HFFc6 (cell line): ENCODE data around the gene RAB11FIP4. TPM values are rescaled to one million over a fixed set of nuclear protein-coding genes. Genes with fewer than 3 reads are reported as not detected.

ENCODE experiments used
- DNase-seq: peaks from one replicate; pipeline ENCODE4 v3.0.0-alpha.2; 2018
- H3K27ac Mint-ChIP-seq: 2 replicates; pipeline ENCODE4 v1.8.0; 2020; ENCODE audit warnings: mild to moderate bottlenecking, mixed read lengths
- H3K27me3 Mint-ChIP-seq: 2 replicates; pipeline ENCODE4 v1.8.0; 2021; ENCODE audit warnings: mild to moderate bottlenecking, moderate library complexity, mixed read lengths; ENCODE audit not compliant: insufficient read depth
- H3K36me3 Mint-ChIP-seq: 2 replicates; pipeline ENCODE4 v1.8.0; 2021; ENCODE audit warnings: low read depth, mixed read lengths
- H3K4me1 Mint-ChIP-seq: 2 replicates; pipeline ENCODE4 v1.8.0; 2020; ENCODE audit warnings: low read depth, mixed read lengths
- H3K4me3 Mint-ChIP-seq: 2 replicates; pipeline ENCODE4 v1.8.0; 2020; ENCODE audit warnings: mild to moderate bottlenecking, moderate library complexity, mixed read lengths
- H3K9me3 Mint-ChIP-seq: 2 replicates; pipeline ENCODE4 v1.8.0; 2020; ENCODE audit warnings: mild to moderate bottlenecking, mixed read lengths
- CTCF ChIP-seq: fragments of 200-600 bp; sonication (generic); IDR thresholded peaks from 2 replicates; pipeline ENCODE4 v1.5.0; 2021; ENCODE audit warnings: antibody characterized with exemption, mild to moderate bottlenecking
- total RNA-seq, 6 experiments: library from RNA; stranded (reverse); fragmentation: NEBNext Ultra II Directional; extraction: Animal tissue kit (Norgen Biotek cat#: 25700); gene quantifications; 2 replicates in 1 of 6; 3 replicates in 5 of 6; pipeline ENCODE4 v1.2.3, GENCODE V29; 2021

RAB11FIP4 gene
- total RNA-seq, 6 experiments from 2014 or later, result 0.02 to 0.38 (median 0.09) TPM

DNA sequence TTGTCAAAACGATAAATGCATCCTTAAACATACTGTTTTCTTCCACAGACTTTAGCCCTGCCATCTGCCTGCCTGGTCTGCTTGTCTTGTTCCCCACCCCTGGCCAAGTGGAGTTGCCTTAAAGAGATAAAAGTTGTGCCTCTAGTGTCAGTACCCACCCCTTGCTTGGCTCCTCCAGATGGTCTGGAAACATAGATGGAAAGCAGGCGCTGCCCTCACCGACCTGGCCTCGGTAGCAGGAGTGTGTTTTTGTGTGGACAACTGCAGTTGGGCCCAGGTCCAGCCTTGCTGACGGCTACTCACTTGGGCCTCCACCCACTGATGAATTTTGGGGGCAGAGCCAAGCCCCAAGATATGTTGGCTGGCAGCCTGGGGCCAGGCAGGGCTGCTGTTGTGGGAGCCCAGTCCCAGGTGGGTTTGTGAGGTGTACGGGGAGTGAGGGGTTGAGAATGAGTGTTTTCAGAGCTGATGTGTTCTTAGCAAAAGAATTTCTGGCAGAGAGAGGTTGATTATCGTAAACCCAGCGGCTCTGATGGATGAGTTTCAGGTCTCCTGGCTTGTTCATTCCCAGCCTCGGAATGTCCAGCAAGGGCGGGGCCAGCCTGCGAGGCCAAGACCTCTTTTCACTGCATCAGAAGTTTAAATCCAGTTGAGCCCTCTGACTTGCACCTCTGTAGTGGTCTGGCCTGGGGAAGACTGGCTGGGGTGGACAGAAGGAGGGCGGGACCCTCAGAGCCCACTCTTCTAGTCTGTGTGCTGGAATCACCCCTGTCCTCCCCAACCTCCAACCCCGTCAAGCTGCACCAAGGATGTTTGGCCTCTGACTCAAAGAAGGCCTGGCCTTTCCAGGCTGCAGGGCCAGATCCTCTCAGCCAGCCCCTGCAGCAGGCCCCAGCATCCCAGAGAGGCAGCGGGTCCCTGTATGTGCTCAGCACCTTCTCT, 179.7 kb downstream of the RAB11FIP4 start:
- Mint-ChIP-seq H3K27ac (peak overlapping the region; percentile 96), H3K4me1 (peaks cover 91% of the 10 kb centered on the region), H3K36me3 (peaks cover 52% of the 10 kb centered on the region), H3K9me3 (no peaks in the 10 kb centered on the region), H3K27me3 (peaks cover 4% of the 10 kb centered on the region), H3K4me3 (peak overlapping the region; percentile 79)
- DNase-seq, result peak; percentile 89
- TF ChIP-seq CTCF, result no peak

DNA sequence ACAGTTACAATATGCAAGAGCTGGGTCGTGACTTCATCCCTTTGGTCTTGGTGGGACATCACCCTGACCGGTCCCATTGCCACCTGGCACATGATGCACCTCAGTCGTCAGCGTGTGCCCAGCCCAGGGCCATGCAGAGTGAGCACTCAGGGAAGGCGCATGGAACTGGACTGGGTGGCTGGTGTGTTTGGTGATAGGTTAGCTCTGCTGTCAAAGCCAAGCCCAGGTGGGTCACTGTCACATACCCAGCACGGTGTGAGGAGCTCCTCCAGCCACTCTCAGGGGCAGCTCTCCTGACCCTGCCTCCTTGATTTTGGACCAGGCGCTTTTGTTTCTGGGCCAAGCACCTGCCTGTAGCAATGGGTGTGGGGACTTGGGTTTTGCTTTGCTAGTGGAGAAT, 180.9 kb downstream of the RAB11FIP4 start:
- no peaks in the 10 kb centered on the region for H3K9me3 Mint-ChIP-seq
- H3K4me3 Mint-ChIP-seq, result peak overlapping the region; percentile 79
- peaks cover 82% of the 10 kb centered on the region for H3K4me1 Mint-ChIP-seq
- H3K36me3 Mint-ChIP-seq, result peaks cover 48% of the 10 kb centered on the region
- no peak for DNase-seq
- H3K27me3 Mint-ChIP-seq, result peaks cover 4% of the 10 kb centered on the region
- TF ChIP-seq CTCF, result no peak
- H3K27ac Mint-ChIP-seq, result peak overlapping the region; percentile 96

- no peak for DNase-seq
- H3K9me3 Mint-ChIP-seq, result no peaks in the 10 kb centered on the region
- peaks cover 82% of the 10 kb centered on the region for H3K4me1 Mint-ChIP-seq
- peaks cover 49% of the 10 kb centered on the region for H3K36me3 Mint-ChIP-seq
- peak overlapping the region; percentile 96 for H3K27ac Mint-ChIP-seq
- TF ChIP-seq CTCF, result no peak
- no peak overlapping the region; the same call in 1 of the 2 replicates for H3K4me3 Mint-ChIP-seq
- peaks cover 4% of the 10 kb centered on the region for H3K27me3 Mint-ChIP-seq
Measured at GRCh38 chr17:31573047-31573446, 181.6 kb downstream of the RAB11FIP4 start.

DNA sequence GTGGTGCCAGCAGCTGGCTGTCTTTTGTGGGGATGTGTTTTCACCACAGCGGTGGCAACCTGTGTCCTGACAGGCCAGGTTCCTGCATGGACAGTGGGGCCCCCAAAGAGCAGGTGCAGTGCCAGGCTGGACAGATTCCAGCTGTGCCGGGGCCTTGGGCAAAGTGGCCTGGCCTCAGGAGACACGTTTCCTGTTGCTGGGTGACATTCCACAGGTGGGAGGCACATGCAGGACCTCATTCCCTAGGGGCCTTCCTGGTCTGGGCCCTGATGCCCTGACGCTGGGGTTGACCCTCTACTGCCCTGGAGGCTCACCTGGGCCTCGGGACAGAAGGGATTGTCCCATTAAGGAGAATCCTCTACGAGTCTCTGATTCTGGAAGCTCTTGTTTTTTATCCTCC, 182.4 kb downstream of the RAB11FIP4 start:
- H3K27me3 Mint-ChIP-seq, result peaks cover 4% of the 10 kb centered on the region
- no peak overlapping the region for H3K4me3 Mint-ChIP-seq
- TF ChIP-seq CTCF, result no peak
- no peak for DNase-seq
- peak overlapping the region; percentile 96 for H3K27ac Mint-ChIP-seq
- peaks cover 52% of the 10 kb centered on the region for H3K36me3 Mint-ChIP-seq
- H3K4me1 Mint-ChIP-seq, result peaks cover 79% of the 10 kb centered on the region
- H3K9me3 Mint-ChIP-seq, result no peaks in the 10 kb centered on the region

GRCh38 chr17:31574458-31574857, 183.0 kb downstream of the RAB11FIP4 start:
- Mint-ChIP-seq H3K9me3 (no peaks in the 10 kb centered on the region), H3K27ac (peak overlapping the region; percentile 96), H3K4me1 (peaks cover 79% of the 10 kb centered on the region), H3K27me3 (peaks cover 4% of the 10 kb centered on the region), H3K4me3 (no peak overlapping the region), H3K36me3 (peaks cover 54% of the 10 kb centered on the region)
- DNase-seq, result no peak
- TF ChIP-seq CTCF, result no peak
